HG03378 (cell line): ENCODE results near the gene KCNE5.
"Not testable (repeated sequence)": the region's sequence is repeated elsewhere in the genome, so short reads cannot be mapped to it uniquely, and the experiment has no call there.

ENCODE experiments used
- ATAC-seq: cut with Tn5 transposase; IDR thresholded peaks from one replicate; pipeline ENCODE4 v1.9.1; 2021; ENCODE audit warnings: mild to moderate bottlenecking, moderate library complexity; ENCODE audit not compliant: unreplicated experiment

The KCNE5 gene, protein sequence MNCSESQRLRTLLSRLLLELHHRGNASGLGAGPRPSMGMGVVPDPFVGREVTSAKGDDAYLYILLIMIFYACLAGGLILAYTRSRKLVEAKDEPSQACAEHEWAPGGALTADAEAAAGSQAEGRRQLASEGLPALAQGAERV

DNA sequence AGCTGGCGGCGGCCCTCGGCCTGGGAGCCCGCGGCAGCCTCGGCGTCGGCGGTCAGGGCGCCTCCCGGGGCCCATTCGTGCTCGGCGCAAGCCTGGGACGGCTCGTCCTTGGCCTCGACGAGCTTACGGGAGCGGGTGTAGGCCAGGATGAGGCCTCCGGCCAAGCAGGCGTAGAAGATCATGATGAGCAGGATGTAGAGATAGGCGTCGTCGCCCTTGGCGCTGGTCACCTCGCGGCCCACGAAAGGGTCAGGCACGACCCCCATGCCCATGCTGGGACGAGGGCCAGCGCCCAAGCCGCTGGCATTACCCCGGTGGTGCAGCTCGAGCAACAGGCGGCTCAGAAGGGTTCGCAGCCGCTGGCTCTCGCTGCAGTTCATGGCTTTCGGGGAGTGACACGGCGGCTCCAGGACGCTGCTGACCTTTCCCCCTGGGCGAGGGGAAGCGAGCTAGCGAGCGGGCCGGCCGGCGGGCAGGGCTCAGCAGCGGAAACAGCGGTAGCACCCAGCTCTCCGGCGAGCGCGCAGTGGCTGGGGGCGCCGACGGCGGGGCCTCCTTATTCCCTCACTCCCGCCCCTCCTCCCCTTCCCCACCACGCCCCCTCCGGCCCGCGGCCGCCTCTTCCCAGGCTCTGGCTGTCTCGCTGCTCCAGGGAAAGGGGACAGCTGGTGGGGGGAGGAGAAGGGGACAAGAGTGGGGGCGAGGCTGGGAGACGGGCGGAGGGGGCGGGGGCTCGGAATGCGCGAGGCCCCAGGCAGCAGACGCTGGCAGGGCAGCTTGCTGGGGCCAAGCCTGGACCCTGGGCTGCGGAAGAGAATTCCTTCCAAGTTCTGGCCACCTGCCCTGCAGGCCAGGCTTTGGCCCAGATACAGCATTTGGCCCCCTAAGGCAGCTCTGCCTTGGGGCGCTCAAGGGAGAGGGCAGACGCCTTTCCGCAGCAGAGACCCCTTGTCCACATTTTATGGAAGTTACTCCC lies at the start of gene KCNE5:
Gene KCNE5, minus strand, starts transcription at position 532 of the 976 bp plus-strand sequence. Its CDS starts 152 bp downstream, at position 380.
- ATAC-seq: no peak

DNA sequence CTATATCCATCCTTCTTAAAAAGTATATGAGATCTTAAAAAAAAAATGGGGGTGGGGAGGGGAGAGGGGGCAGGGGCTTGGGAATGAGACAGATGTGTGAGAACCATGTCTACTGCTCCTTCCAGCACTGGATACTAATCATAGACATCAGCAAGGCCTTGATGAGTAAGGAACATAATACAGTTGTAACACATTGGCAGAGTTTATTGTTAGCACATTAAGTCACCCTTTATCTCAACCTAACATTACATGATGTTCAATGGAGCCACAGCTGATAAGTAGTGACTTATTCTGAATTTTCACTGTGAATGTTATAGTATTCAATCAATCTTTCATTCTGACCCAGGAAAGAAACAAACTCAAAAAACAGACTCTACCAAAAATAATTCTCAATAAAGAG lies 47.3 kb upstream of the KCNE5 start:
- ATAC-seq: no peak

DNA sequence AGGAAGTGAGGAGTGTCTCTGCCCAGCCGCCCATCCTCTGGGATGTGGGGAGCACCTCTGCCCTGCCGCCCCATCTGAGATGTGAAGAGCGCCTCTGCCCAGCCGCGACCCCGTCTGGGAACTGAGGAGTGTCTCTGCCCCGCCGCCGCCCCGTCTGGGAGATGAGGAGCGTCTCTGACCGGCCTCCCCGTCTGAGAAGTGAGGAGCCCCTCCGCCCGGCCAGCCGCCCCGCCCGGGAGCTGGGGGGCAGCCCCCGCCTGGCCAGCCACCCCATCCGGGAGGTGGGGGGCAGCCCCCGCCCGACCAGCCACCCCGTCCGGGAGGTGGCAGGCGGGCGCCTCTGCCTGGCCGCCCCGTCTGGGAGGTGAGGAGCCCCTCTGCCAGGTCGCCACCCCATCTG lies 46.2 kb upstream of the KCNE5 start:
- not testable (repeated sequence) for ATAC-seq

DNA sequence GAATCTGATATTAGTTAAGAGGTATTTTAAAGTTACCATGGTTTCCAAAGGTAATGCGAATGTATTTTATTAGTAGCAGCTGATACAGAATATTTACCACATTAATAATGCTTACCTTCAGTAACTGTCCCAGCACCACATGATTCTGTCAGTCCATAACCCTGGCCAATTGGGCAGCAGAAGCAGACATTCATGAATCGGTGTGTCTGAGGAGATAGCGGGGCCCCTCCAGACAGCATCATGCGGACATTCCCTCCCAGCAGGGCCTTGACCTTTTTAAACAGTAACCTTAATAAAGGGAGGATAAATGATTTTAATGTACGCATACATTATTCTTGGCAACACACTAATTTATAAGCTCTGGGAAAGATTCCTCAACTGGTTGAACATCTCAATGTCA lies 43.0 kb upstream of the KCNE5 start:
- no peak for ATAC-seq

DNA sequence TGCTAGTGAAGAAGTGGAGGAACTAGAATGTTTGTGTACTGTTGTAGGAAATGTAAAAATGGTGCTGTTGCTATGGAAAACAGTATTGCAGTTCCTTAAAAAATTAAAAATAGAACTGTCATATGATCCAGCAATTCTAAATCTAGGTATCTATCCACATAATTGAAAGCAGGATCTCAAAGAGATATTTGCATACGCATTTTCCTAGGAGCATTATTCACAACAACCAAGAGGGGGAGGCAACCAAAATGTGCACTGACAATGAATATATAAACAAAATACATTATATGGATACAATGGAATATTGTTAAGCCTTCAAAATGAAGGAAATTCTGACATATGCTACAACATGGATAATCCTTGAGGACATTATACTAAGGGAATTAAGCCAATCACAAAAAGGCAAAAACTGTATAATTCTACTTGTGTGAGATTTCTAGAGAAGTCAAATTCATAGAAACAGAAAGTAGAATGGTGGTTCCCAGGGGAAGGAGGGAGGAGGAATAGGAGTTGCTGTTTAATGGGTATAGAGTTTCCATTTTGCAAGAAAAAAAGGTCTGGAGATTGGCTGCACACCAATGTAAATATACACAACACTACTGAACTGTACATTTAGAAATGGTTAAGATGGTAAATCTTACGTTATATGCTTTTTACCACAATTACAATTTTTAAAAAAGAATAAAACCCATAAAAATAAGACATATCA lies 35.6 kb upstream of the KCNE5 start:
- no peak for ATAC-seq

DNA sequence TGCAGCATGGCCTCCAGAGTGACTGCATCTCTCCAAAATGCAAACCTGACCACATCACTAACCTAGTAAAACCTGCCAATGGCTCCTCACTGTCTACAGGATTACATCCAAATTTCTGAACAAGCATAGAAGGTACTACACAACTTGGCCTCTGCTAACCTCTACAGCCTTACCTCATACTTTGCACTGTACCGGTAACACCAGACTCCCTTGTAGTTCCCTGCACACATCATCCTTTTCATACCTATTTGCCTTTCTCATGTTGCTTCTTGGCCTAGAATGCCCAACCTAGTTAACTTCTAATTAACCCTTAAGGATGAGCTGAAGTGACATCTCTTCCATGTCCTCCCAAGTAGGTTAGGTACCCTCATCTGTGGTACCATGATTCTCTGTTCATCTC lies 33.4 kb upstream of the KCNE5 start:
- no peak for ATAC-seq

DNA sequence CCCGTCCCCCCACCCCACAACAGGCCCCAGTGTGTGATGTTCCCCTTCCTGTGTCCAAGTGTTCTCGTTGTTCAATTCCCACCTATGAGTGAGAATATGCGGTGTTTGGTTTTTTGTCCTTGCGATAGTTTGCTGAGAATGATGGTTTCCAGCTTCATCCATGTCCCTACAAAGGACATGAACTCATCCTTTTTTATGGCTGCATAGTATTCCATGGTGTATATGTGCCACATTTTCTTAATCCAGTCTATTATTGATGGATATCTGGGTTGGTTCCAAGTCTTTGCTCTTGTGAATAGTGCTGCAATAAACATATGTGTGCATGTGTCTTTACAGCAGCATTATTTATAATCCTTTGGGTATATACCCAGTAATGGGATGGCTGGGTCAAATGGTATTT lies 32.4 kb upstream of the KCNE5 start:
- not testable (repeated sequence) for ATAC-seq

DNA sequence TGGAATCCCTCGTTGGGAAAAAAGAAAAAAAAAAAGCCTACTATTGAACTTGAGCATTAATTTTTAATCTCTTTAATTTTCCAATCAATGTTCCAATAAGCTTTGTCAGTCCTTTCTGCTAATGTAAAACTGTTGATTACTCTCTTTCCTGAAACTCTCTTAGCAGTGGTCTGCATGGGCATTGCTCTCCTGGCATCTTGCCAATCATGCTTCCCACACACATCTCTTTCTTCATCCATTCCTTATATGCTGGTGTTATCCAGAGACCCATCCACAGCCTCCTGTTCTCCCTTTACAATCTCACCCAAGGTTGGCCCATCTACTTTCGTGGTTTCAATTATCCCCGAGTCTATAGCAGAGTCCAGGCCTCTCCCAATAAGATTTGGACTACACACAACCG lies 31.8 kb upstream of the KCNE5 start:
- ATAC-seq: no peak

DNA sequence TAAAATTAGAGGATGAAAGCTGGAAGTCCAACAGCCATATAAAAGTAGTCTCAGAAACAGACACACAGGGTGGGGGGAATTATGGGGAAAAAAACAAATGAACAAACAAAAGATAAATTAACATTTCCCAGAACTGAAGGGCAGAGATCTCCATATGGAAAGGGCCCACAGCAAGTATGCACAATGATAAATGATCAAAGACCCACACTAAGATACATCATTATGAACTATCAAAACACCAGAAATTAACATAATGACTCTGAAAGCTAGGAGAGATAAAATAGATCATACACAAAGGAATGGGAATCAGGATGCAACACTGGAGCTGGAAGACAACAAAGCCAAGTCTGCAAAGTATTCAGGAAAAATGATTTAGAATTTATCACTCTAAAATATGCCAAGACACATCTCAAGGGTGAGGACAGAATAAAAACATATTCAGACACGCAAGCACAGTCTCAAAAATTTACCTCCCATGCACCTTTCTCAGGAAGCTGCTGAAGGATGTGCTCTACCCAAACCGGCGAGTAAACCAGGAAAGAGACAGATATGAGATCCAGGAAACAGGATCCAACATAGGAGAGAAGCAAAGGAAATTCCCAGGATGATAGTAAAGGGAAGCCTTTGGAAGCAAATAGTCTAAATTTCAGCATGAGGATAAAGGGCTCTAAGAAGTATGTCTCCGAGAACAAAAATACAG lies 30.7 kb upstream of the KCNE5 start:
- no peak for ATAC-seq

DNA sequence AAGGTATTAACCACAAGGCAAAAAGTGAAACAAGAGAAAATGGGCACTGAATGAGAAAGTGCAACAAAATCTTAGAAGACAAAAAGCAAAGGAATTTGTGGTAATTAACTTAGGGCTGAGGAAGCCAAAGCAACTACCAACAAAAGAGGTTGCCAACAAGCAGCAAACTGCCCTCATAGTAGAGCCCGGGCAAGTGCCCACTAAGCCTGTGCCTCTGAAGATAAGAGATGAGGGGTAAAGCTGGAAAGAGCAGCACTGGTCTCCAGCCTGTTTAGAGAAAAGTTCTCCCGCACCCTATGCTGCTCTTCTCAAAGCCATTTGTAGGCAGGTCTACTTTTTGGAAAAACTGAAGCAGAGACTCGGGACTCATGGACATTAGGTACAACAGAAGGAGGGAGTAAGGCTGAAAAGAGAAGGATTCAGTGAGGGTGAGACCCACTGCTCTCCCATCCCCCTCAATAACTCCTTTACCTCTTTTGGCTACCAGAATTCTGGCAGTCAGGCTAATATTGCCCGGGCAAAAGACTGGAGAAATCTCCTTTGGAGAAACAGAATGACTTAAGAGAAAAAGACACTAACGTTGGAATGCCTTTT lies 29.6 kb upstream of the KCNE5 start:
- ATAC-seq: no peak

DNA sequence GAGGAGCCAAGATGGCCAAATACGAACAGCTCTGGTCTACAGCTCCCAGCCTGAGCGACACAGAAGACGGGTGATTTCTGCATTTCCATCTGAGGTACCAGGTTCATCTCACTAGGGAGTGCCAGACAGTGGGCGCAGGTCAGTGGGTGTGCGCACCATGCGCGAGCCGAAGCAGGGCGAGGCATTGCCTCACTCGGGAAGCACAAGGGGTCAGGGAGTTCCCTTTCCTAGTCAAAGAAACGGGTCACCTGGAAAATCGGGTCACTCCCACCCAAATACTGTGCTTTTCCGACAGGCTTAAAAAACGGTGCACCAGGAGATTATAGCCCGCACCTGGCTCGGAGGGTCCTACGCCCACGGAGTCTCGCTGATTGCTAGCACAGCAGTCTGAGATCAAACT lies 19.7 kb upstream of the KCNE5 start:
- not testable (repeated sequence) for ATAC-seq

DNA sequence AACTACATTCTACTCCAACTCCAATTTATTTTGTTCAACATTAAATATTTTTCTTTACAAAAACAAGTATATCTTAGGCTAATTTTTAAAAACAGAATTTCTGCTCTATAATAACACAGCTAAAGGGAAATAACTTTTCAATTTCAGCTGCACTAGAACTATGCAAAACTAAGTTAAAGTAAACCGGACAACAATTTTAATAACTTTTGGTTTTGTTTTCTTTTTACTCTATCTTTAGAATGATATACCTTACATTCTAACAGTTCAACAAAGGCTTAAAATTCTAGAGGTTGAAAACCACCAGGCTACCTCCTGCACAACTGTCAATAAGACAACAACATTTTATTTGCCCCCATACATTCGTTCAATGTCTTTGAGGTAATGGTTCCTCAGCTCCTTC lies 18.7 kb upstream of the KCNE5 start:
- no peak for ATAC-seq

DNA sequence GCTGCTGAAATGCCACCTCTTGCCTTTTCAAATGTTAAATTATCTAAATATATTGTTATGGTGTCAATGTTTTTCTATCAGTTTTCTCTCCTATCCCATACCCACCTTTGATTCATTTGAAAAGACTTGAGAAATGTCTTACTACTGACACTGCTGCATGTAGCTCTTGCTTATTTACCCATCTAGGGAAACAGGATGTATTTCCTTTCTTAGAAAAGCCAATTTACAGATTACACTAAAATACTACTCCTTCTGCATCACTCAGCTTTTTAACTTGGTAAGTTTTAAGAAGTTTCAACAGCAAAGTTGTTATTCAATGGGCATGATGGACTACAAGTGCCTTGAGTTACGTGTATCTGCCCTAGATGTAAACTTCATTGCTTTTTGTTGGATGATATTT lies 13.2 kb upstream of the KCNE5 start:
- no peak for ATAC-seq

DNA sequence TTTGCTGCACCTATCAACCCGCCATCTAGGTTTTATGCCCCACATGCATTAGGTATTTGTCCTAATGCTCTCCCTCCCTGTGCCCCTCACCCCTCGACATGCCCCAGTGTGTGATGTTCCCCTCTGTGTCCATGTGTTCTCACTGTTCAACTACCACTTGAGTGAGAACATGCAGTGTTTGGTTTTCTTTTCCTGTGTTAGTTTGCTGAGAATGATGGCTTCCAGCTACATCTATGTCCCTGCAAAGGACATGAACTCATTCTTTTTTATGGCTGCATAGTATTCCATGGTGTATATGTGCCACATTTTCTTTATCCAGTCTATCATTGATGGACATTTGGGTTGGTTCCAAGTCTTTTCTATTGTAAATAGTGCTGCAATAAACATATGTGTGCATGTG lies 12.5 kb upstream of the KCNE5 start:
- ATAC-seq: not testable (repeated sequence)

DNA sequence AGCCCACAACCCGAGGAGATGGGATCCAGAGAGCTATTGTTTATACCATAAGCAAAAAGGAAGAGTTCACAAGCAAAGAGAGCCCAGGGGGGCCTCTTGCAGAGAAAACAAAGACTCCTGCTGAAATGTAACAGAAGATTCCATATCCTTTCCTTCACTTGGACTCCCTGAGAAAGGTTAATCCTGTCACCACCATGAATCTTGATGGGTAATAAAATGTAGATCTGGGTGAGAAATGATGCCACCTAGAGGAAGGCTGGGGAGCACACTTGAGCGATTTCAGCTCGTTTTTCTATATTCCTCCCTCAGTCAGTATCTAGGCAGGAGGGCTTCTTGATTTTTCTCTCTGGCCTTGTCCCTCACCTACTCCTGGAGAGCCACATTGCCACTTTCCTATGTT lies 10.2 kb upstream of the KCNE5 start:
- ATAC-seq: no peak

DNA sequence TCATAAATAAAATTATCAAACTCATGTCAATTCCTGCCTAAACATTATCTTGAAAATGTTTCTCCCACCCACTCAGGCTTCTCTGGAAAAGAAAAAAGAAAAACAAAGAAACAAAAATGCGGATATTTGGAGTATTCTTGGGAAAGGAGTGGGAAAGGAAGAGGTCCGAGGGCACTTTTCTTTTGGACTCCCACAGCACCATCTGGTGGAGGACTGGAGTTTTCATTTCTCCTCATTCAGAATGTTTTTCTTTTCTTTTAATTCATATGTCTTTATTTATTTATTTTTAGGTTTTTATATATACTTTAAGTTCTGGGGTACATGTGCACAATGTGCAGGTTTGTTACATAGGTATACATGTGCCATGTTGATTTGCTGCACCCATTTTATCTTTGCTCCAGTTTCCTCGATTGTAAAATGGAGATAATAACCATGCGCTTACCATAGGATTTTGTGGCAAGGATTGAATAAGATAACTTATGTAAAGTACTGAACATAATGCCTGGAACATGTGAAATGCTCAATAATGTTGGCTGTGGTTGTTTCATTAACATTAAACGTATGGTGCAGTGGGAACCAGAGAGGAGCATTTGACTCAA lies 8.0 kb upstream of the KCNE5 start:
- no peak for ATAC-seq

DNA sequence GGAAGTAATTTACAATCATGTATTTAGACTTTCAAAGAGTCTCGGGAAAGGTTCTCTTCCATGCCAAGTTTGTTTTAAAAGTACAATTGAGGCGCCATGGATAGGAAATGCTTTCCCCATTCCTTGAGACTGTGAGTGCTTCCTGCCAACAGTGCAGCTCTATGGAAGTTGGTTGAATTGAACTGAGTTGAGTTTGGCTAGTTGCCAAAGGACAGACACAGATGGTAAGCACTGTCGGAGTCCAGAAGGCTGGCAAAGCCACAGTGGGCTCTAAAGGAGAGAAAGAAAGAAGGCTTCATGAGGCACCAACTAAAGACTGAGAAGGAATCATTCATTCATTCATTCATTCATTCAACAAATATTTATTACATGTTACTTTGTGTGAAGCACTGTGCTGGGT lies 4.3 kb upstream of the KCNE5 start:
- ATAC-seq: no peak

DNA sequence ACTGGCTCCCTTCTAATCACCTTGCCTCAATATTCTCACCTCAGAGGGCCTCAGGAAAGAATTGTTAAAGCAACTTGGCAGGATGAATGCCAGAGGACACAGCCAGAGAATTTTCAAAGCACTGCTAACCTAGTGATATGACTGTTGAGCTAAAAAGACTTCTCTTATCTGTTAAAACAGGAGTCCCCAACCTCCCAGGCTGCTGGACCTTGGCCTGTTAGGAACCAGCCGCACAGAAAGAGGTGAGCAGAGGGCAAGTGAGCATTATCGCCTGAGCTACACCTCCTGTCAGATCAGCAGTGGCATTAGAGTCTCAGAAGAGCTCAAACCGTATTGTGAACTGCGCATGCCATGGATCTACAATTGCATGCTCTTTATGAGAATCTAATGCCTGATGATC lies 1.7 kb upstream of the KCNE5 start:
- ATAC-seq: no peak

DNA sequence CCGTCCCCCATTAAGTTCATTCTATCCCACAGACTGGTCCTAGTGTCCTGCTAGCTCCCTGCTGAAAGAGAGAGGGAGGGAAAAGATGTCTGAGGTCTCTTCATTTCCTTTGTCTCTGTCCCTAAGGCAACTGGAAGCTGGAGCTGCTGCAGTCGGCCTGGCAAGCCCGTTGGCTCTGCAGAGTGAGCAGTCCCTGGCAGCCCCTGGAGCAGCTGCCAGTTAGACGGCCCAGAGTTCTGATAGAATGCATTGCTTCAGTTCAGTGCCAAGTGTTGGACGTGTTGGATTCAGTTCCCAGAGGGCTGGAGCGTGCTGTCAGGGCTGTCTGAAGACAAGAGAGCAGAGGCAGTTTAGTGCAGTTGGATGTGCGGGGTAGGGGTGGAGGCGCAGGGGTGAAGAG lies 975 bp downstream of the KCNE5 start:
- ATAC-seq: no peak

DNA sequence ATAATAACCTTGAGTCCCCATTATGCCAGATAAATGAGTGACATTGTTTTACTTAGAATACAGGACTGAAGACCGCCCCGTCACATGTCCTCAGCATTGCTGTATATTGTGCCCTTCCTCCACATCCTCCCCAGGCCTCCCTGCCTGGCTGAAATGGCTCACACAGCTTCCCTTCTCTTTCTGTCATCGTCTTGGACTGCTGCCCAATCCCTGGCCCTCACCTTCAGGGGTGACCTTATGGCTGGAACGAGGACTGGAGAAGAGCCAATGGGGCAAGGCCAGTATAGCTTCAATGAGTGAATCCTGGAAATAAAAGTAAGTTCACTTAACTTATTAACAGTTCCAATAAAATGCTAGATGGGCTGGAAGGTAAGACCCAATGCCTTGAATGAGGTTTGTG lies 2.7 kb downstream of the KCNE5 start:
- ATAC-seq: no peak
